ENCODE measurements around the gene OPRD1. TPM values are rescaled to one million over a fixed set of nuclear protein-coding genes. Genes with fewer than 3 reads are reported as not detected.

Gene OPRD1
- total and polyA plus RNA-seq, 2 of the 4 experiments (the other 2 are of a cell fraction), result under 0.01 TPM; not detected in 1

DNA sequence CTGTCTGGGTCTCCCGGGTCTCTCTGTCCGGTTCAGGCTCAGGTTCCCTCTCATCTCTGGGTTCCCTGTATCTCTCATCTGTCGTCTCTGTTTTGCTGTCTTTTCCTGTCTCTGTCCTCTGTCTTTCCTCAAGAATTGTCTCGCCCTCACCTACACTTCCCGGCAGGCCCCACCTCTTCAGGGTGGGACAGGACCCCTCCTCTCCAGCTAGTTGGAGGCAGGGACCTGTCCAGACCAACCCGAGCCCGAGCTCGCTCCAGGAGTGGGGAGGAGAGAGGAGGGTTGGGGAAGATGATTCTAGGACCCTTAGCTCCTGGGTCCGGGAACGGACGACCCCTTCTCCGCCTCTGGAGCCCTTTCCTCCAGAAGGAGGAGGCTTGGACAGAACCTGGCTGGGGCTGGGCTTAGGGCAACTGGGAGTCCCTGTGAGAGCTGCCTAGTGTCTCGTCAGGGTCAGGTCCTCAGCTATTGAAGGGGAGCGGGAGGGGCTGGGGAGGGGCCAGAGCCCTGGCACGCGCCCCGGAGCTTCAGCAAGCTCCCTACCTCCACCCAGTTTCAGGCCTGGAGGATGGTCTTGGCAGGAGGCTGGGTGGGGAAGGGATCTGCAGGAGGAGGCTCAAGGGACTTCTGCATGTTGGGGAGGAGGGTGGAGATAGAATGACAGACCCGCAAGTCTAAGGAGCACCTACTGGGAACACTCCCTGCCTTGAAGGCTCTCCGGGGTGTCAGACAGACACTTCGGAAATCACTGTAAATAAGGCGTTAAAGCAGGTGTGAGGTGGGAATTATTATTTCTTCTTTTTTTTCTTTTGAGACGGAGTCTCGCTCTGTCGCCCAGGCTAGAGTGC is 76.1 kb downstream of the OPRD1 start:
- H3K9ac ChIP-seq (ENCODE audit: low read depth, low read length), result peak overlapping the region; percentile 46; the same call in 1 of the 2 replicates
- H3K9me3 ChIP-seq (ENCODE audit: control insufficient read depth, insufficient read depth, low read length), result no peaks in the 10 kb centered on the region
- H2BK15ac ChIP-seq (ENCODE audit: low read depth, low read length), result peak overlapping the region; percentile 21; the same call in 1 of the 3 replicates
- no peak overlapping the region; the same call in 1 of the 2 replicates for H4K5ac ChIP-seq (ENCODE audit: low read depth, low read length)
- no peak overlapping the region for H2AK5ac ChIP-seq (ENCODE audit: low read depth, low read length)
- H4K8ac ChIP-seq (ENCODE audit: low read depth in 2 of 2, low read length in 2 of 2), result 0 out of 4 replicates have a peak overlapping the region, but pooled peaks of 1 of the 2 experiments have one; percentile 22
- H2BK120ac ChIP-seq (ENCODE audit: low read depth, low read length), result no peak overlapping the region; the same call in 1 of the 2 replicates
- H4K91ac ChIP-seq (ENCODE audit: insufficient read depth, low read depth, low read length), result no peak overlapping the region
- intact Hi-C loops (cut with micrococcal nuclease), result loop anchor here (2.0 kb wide), 2 partner anchors 85 to 1821 kb away; no protein-coding TSS in a partner anchor
- no peaks in the 10 kb centered on the region for H3K36me3 ChIP-seq (ENCODE audit: control insufficient read depth, insufficient read depth, low read length)
- peaks cover 10% of the 10 kb centered on the region; the same call in 1 of the 2 replicates for H3K9me1 ChIP-seq (ENCODE audit: insufficient read depth, low read length)
- no peak overlapping the region for H2BK5ac ChIP-seq (ENCODE audit: low read depth, low read length, poor library complexity, severe bottlenecking)
- no peak overlapping the region for H2BK20ac ChIP-seq (ENCODE audit: low read depth, low read length)
- peak overlapping the region; percentile 96 for H2AFZ ChIP-seq (replicated peaks; ENCODE audit: low read length, poor library complexity)
- CTCF ChIA-PET, result interaction anchor here (1.2 kb wide), 1 partner anchor 146 kb away, joined by 3 read pairs; no protein-coding TSS in a partner anchor
- peak overlapping the region; percentile 85 for H2AK9ac ChIP-seq (replicated peaks; ENCODE audit: low read depth, low read length, poor library complexity)
- H3K56ac ChIP-seq (ENCODE audit: extremely low read depth, insufficient read depth, low read length), result no peak overlapping the region
- H3K14ac ChIP-seq (replicated peaks; ENCODE audit: low read depth, low read length), result no peak overlapping the region; the same call in 1 of the 2 replicates
- H4K20me1 ChIP-seq (ENCODE audit: insufficient read depth, low read length), result no peaks in the 10 kb centered on the region
- ATAC-seq (ENCODE audit: low read depth) (no peak), DNase-seq (no peak)
- peaks cover 8% of the 10 kb centered on the region for H3K27me3 ChIP-seq (ENCODE audit: control insufficient read depth, insufficient read depth, low read length)
- no peak overlapping the region for H3K4ac ChIP-seq (ENCODE audit: low read depth, low read length)
- 18% methylated on average over 8 of the region's 24 CpGs; no CpG with 5 or more reads in 1 of the 2 experiments for WGBS, 2 experiments (ENCODE audit: extremely low coverage in 2 of 2, insufficient read length in 1 of 2)
- BruUV-seq (replicated peaks), result no TSS peak
- H3K27ac ChIP-seq (ENCODE audit: insufficient read depth, low read length), result no peak overlapping the region
- H3K79me1 ChIP-seq (ENCODE audit: low read depth in 1 of 2, low read length in 2 of 2), result no peaks in the 10 kb centered on the region
- H3K4me1 ChIP-seq (ENCODE audit: control insufficient read depth, insufficient read depth, low read length), result peaks cover 11% of the 10 kb centered on the region
- H3K23ac ChIP-seq (ENCODE audit: low read depth, low read length), result no peak overlapping the region
- peak overlapping the region; percentile 65 for H3K4me3 ChIP-seq (ENCODE audit: insufficient read depth, low read depth, low read length)
- in situ Hi-C loops (cut with MboI; ENCODE audit: low sequenced_read_pairs), result no loop called here
- H3K18ac ChIP-seq (ENCODE audit: low read depth, low read length), result no peak overlapping the region
- POLR2A ChIA-PET (ENCODE audit: unreplicated experiment), result no interaction called here
- TF ChIP-seq POLR2A (IDR thresholded peaks at IDR 0.05; ENCODE audit: low read depth, low read length) (no peak), MXI1 (IDR thresholded peaks at IDR 0.05; ENCODE audit: borderline replicate concordance, low read depth, low read length) (no peak), RCOR1 (IDR thresholded peaks at IDR 0.05; ENCODE audit: insufficient replicate concordance, low read length) (no peak), RFX5 (IDR thresholded peaks at IDR 0.05; ENCODE audit: low read depth, low read length) (no peak), CTCF (conservative IDR thresholded peaks at IDR 0.05; ENCODE audit: low read depth, low read length) (no peak), NFE2L2 (IDR thresholded peaks at IDR 0.05; ENCODE audit: low read depth, low read length) (no peak), MAFK (IDR thresholded peaks at IDR 0.05; ENCODE audit: low read depth, low read length) (no peak)
- dilution Hi-C loops (cut with HindIII; ENCODE audit: low sequenced_read_pairs, unreplicated experiment), result no loop called here
- peak overlapping the region; percentile 94 for H3K4me2 ChIP-seq (ENCODE audit: low read depth, low read length)
